Measurements from ENCODE around the gene HAUS7. TPM values are rescaled to one million over a fixed set of nuclear protein-coding genes. Genes with fewer than 3 reads are reported as not detected.

The HAUS7 gene
- total RNA-seq, 1 donor from 2014 or later, result 31.3 TPM

DNA sequence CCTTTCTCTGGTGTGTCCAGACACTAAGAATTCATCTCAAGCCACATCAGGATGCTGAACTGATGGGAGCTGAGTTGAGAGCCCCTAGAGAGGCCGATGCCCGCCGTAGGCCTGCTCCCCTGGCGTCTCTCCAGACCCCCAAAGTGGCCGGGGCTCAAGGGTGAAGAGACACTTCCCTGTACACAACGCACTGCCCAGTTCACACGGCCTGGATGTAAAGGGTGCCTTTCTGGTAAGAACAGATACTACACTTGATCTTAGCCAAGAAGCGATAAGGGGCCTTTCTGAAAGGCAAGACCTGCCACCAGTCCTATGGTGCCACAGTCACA is 19.5 kb downstream of the HAUS7 start:
- H3K27ac Mint-ChIP-seq (ENCODE audit: unreplicated experiment), result no peak overlapping the region
- no peaks in the 10 kb centered on the region for H3K9me3 Mint-ChIP-seq (ENCODE audit: low read depth)
- DNase-seq (ENCODE audit: low spot score), result peak; percentile 81

DNA sequence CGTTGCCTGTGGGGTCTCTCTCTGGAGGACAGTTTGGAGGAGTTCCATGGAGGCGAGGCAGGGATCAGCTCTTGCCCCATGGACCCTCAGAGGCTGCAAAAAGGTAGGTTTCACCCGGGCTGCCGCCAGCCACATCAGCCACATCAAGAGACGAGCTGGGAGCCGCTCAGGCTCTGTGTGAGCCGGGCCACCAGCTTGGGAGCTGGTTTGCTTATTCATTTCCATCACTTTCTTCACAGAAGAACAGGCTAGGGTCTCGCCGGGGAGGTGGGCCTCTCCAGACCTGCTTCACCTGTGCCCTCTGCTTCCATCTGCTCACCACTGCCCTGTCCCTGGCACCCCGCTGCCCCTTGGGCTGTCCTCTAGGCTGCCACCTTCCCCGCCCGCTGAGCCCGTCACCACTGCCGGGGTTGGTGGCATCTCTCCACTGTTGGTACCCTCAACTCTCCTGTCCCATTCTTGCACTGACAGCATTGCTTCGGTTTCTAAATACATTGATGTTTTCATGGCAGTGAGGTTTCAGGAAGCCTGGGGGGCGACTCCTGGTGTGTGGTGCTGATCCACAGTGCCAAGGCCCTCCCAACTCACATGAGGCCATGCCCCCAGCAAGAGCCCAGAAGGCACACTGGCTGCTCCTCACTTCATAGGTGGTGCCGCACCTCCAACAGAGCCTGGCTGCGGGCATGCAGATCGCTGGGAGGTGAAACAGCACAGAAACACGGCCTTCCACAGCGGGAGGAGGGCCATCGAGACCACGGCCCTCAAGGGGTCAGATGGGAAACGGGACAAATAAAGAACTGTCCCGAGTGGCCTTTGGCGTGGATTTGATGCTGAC is 20.0 kb downstream of the HAUS7 start:
- peak; percentile 89 for DNase-seq (ENCODE audit: low spot score)
- Mint-ChIP-seq H3K27ac (ENCODE audit: unreplicated experiment) (no peak overlapping the region), H3K4me3 (ENCODE audit: unreplicated experiment) (no peak overlapping the region), H3K27me3 (ENCODE audit: low read depth) (no peaks in the 10 kb centered on the region), H3K9me3 (ENCODE audit: low read depth) (no peaks in the 10 kb centered on the region), H3K36me3 (ENCODE audit: low read depth) (no peaks in the 10 kb centered on the region), H3K4me1 (ENCODE audit: low read depth) (no peaks in the 10 kb centered on the region)
- TF ChIP-seq, protein P1, sequence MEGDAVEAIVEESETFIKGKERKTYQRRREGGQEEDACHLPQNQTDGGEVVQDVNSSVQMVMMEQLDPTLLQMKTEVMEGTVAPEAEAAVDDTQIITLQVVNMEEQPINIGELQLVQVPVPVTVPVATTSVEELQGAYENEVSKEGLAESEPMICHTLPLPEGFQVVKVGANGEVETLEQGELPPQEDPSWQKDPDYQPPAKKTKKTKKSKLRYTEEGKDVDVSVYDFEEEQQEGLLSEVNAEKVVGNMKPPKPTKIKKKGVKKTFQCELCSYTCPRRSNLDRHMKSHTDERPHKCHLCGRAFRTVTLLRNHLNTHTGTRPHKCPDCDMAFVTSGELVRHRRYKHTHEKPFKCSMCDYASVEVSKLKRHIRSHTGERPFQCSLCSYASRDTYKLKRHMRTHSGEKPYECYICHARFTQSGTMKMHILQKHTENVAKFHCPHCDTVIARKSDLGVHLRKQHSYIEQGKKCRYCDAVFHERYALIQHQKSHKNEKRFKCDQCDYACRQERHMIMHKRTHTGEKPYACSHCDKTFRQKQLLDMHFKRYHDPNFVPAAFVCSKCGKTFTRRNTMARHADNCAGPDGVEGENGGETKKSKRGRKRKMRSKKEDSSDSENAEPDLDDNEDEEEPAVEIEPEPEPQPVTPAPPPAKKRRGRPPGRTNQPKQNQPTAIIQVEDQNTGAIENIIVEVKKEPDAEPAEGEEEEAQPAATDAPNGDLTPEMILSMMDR (IDR thresholded peaks at IDR 0.05), result no peak

More for the DNA sequence above, 19.5 kb downstream of the HAUS7 start:
- no peaks in the 10 kb centered on the region for H3K27me3 Mint-ChIP-seq (ENCODE audit: low read depth)
- no peak overlapping the region for H3K4me3 Mint-ChIP-seq (ENCODE audit: unreplicated experiment)
- no peaks in the 10 kb centered on the region for H3K4me1 Mint-ChIP-seq (ENCODE audit: low read depth)
- TF ChIP-seq, protein P1 (IDR thresholded peaks at IDR 0.05), result no peak
- H3K36me3 Mint-ChIP-seq (ENCODE audit: low read depth), result no peaks in the 10 kb centered on the region

DNA sequence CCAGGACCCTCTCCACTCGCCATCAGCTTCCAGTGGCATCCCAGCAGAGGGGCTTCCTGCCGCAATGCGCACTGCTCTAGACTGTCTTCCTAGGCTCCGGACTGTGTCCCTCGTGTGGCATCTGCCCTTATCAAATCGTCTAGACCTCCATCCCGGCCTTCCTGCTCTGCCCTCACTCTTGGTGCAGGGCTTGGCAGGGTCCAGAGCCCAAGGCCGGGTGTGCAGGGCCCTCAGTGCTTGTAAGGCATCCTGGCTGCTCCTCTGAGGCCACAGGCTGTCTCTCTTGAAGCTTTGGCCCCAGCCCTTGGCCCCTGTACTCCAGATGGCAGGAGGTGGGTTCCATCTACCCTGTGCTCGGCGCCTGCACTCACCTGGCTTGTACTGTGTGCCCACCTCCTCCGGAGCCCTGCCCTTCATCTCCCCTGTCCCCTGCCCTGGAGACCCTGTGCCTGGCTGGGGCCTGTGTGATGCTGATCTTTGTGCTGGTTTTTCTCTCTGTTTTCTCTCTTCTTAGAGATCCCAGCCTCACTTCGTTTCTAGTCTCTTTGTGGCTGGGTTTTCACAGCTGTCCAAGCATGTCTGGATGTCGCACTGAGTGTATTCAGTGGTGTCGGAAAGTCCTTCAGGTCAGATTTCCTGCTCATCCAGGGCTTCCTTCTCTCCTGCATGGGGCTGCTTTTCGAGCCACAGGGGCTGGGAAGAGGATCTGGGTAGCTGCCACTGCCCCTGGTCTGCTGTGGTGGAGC is 20.8 kb downstream of the HAUS7 start:
- Mint-ChIP-seq H3K4me1 (ENCODE audit: low read depth) (no peaks in the 10 kb centered on the region), H3K27me3 (ENCODE audit: low read depth) (no peaks in the 10 kb centered on the region), H3K9me3 (ENCODE audit: low read depth) (no peaks in the 10 kb centered on the region), H3K4me3 (ENCODE audit: unreplicated experiment) (no peak overlapping the region), H3K36me3 (ENCODE audit: low read depth) (no peaks in the 10 kb centered on the region), H3K27ac (ENCODE audit: unreplicated experiment) (no peak overlapping the region)
- TF ChIP-seq, protein P1 (IDR thresholded peaks at IDR 0.05), result no peak
- DNase-seq (ENCODE audit: low spot score), result peak; percentile 68

DNA sequence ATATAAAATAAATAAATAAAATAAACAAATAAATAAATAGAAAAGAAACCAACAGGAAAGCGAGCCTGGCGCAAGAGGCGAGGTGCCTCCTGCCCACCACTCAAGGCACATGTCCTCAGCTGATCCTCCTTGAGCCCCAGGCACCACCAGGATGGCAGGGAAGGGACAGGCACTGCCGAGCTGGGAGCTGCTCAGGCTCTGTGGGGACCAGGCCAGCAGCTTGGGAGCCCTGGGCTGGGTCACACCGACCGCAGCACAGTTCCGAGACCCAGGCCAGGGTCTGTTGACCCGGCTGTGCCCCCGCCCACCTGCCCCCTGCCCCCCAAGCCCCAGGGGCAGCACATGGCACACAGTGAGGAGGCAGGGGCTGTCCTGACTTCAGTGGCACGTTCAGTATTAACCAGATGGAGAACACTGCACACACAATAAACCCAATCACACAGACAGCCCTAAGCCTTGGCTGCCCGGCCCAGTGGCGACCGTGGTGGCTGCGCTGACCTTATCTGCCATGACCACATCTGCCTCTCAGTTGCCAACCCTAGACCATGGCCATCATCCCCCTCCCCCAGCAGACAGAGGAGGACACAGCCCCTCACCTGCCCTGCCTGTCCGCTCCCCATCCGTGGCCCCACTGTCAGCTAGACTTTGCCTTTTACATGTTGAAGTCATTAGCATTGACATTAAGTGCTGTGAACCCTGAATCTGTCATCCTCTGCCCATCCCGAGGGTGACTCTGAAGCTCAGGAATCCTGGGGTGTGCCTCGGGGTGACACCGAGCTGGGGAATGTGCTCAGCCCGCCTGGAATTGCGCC is 21.6 kb downstream of the HAUS7 start:
- TF ChIP-seq, protein P1 (IDR thresholded peaks at IDR 0.05), result no peak
- Mint-ChIP-seq H3K4me3 (ENCODE audit: unreplicated experiment) (no peak overlapping the region), H3K9me3 (ENCODE audit: low read depth) (no peaks in the 10 kb centered on the region), H3K27ac (ENCODE audit: unreplicated experiment) (no peak overlapping the region), H3K36me3 (ENCODE audit: low read depth) (no peaks in the 10 kb centered on the region), H3K4me1 (ENCODE audit: low read depth) (no peaks in the 10 kb centered on the region), H3K27me3 (ENCODE audit: low read depth) (no peaks in the 10 kb centered on the region)
- peak; percentile 67 for DNase-seq (ENCODE audit: low spot score)

DNA sequence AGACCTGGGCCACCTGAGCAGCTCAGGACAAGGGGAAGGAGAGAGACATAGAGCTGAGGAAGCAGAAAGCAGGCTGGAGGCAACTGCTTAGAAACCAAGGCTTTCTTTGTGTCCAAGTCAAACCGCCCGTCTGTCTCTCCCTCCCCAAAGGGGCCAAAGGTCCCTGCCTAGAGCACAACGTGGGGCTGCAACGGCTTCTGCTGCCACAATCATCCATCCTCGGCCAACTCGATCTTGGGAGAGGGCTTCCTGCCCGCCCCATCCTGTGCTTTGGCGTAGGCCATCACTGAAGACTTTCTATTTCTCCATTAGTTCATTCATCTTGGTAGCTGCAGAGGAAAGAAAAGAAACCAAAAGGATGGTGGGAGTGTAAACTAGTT is 22.8 kb downstream of the HAUS7 start:
- DNase-seq (ENCODE audit: low spot score), result peak; percentile 44
- Mint-ChIP-seq H3K4me3 (ENCODE audit: unreplicated experiment) (no peak overlapping the region), H3K9me3 (ENCODE audit: low read depth) (no peaks in the 10 kb centered on the region), H3K27ac (ENCODE audit: unreplicated experiment) (no peak overlapping the region), H3K36me3 (ENCODE audit: low read depth) (no peaks in the 10 kb centered on the region), H3K27me3 (ENCODE audit: low read depth) (no peaks in the 10 kb centered on the region), H3K4me1 (ENCODE audit: low read depth) (no peaks in the 10 kb centered on the region)
- TF ChIP-seq, protein P1 (IDR thresholded peaks at IDR 0.05), result no peak
